Type B pancreatic cell (in vitro differentiated cells): Measurements from ENCODE around the gene UNC13B. TPM values are rescaled to one million over a fixed set of nuclear protein-coding genes. Genes with fewer than 3 reads are reported as not detected.

Source experiments
- DNase-seq: peaks from one replicate; pipeline ENCODE4 v3.0.0; 2021; ENCODE audit warnings: mixed read lengths; ENCODE audit not compliant: unreplicated experiment; ENCODE audit errors: extremely low spot score
- H3K27ac Mint-ChIP-seq: 2 replicates; pipeline ENCODE4 v1.8.0; 2021; ENCODE audit warnings: mild to moderate bottlenecking, mixed read lengths
- H3K27me3 Mint-ChIP-seq: 2 replicates; pipeline ENCODE4 v1.8.0; 2021; ENCODE audit warnings: mixed read lengths
- H3K36me3 Mint-ChIP-seq: 2 replicates; pipeline ENCODE4 v1.8.0; 2021; ENCODE audit warnings: mixed read lengths
- H3K4me1 Mint-ChIP-seq: one replicate; pipeline ENCODE4 v1.8.0; 2021; ENCODE audit warnings: mixed read lengths; ENCODE audit not compliant: unreplicated experiment
- H3K4me3 Mint-ChIP-seq: 2 replicates; pipeline ENCODE4 v1.8.0; 2021; ENCODE audit warnings: mild to moderate bottlenecking, mixed read lengths
- H3K9me3 Mint-ChIP-seq: 2 replicates; pipeline ENCODE4 v1.8.0; 2021; ENCODE audit warnings: mixed read lengths
- CTCF ChIP-seq: fragments of 200-600 bp; sonication (generic); conservative IDR thresholded peaks from 2 replicates; pipeline ENCODE4 v1.5.0; 2021; ENCODE audit warnings: antibody characterized with exemption, mild to moderate bottlenecking
- total RNA-seq: library from RNA; stranded (reverse); gene quantifications from 2 replicates; pipeline ENCODE4 v1.2.1, GENCODE V29; 2021; ENCODE audit warnings: low replicate concordance

The UNC13B gene
- total RNA-seq, 1 donor from 2014 or later = 48.9 TPM

- Mint-ChIP-seq H3K36me3 (peaks cover 12% of the 10 kb centered on the region), H3K4me1 (no peaks in the 10 kb centered on the region), H3K27me3 (no peaks in the 10 kb centered on the region), H3K4me3 (no peak overlapping the region), H3K27ac (no peak overlapping the region), H3K9me3 (peaks cover 3% of the 10 kb centered on the region)
- DNase-seq = no peak
- TF ChIP-seq CTCF = no peak
These were observed 24.7 kb downstream of the UNC13B start for GRCh38 chr9:35186524-35186923.

GRCh38 chr9:35190203-35190602, 28.4 kb downstream of the UNC13B start:
- no peak overlapping the region for H3K27ac Mint-ChIP-seq
- no peaks in the 10 kb centered on the region for H3K4me1 Mint-ChIP-seq
- no peak for TF ChIP-seq CTCF
- H3K9me3 Mint-ChIP-seq = peaks cover 11% of the 10 kb centered on the region
- H3K4me3 Mint-ChIP-seq = no peak overlapping the region
- H3K27me3 Mint-ChIP-seq = no peaks in the 10 kb centered on the region
- peaks cover 21% of the 10 kb centered on the region for H3K36me3 Mint-ChIP-seq
- DNase-seq = no peak

- no peaks in the 10 kb centered on the region for H3K4me1 Mint-ChIP-seq
- H3K36me3 Mint-ChIP-seq = peaks cover 24% of the 10 kb centered on the region
- no peak overlapping the region for H3K27ac Mint-ChIP-seq
- no peak for DNase-seq
- peaks cover 11% of the 10 kb centered on the region for H3K9me3 Mint-ChIP-seq
- H3K4me3 Mint-ChIP-seq = no peak overlapping the region
- H3K27me3 Mint-ChIP-seq = no peaks in the 10 kb centered on the region
- no peak for TF ChIP-seq CTCF
These were observed 29.3 kb downstream of the UNC13B start for GRCh38 chr9:35191105-35191504.

- Mint-ChIP-seq H3K4me1 (no peaks in the 10 kb centered on the region), H3K27me3 (no peaks in the 10 kb centered on the region), H3K36me3 (peaks cover 29% of the 10 kb centered on the region), H3K9me3 (peaks cover 17% of the 10 kb centered on the region), H3K27ac (no peak overlapping the region), H3K4me3 (no peak overlapping the region)
- DNase-seq = no peak
- no peak for TF ChIP-seq CTCF
These were observed 32.0 kb downstream of the UNC13B start for GRCh38 chr9:35193762-35194161.

- Mint-ChIP-seq H3K27ac (no peak overlapping the region), H3K9me3 (peaks cover 17% of the 10 kb centered on the region), H3K36me3 (peaks cover 24% of the 10 kb centered on the region), H3K27me3 (no peaks in the 10 kb centered on the region), H3K4me3 (no peak overlapping the region), H3K4me1 (no peaks in the 10 kb centered on the region)
- no peak for DNase-seq
- no peak for TF ChIP-seq CTCF
These were observed 33.9 kb downstream of the UNC13B start for GRCh38 chr9:35195683-35196082.

- no peak for DNase-seq
- Mint-ChIP-seq H3K9me3 (peaks cover 13% of the 10 kb centered on the region), H3K27me3 (no peaks in the 10 kb centered on the region), H3K4me3 (no peak overlapping the region), H3K27ac (no peak overlapping the region), H3K36me3 (peaks cover 20% of the 10 kb centered on the region), H3K4me1 (no peaks in the 10 kb centered on the region)
- no peak for TF ChIP-seq CTCF
These were observed 36.4 kb downstream of the UNC13B start for GRCh38 chr9:35198191-35198590.
